PC-9 (cell line): Measurements from ENCODE around the gene CCDC117. TPM values are rescaled to one million over a fixed set of nuclear protein-coding genes. Genes with fewer than 3 reads are reported as not detected.

Source experiments
- BruUV-seq: library from RNA; stranded (reverse); fragments of 400-500 nt; replicated peaks from 2 replicates; lab custom pipeline; 2021; lab: Mats Ljungman, UMichigan
- CTCF ChIA-PET: fragments of 300-600 bp; sonication (Branson Sonifier 250); formaldehyde crosslinking; loops from one replicate; lab custom pipeline; 2022; ENCODE audit warnings: antibody characterized with exemption; lab: Charles Lee
- POLR2A ChIA-PET: fragments of 300-600 bp; sonication (Branson Sonifier 250); formaldehyde crosslinking; loops from one replicate; lab custom pipeline; 2022; ENCODE audit warnings: antibody characterized with exemption; ENCODE audit not compliant: unreplicated experiment; lab: Charles Lee
- DNase-seq, 2 experiments: peaks; one replicate each; pipeline versions ENCODE4 v3.0.0 to v3.0.0-alpha.2; 2015 to 2022; ENCODE audit warnings: mixed read lengths in 1 of 2
- H2AFZ ChIP-seq: fragments of 200-600 bp; sonication (generic); 2 replicates; pipeline ENCODE4 v1.8.1; 2017; ENCODE audit warnings: antibody characterized with exemption
- H3F3A ChIP-seq: fragments of 200-600 bp; sonication (generic); 2 replicates; pipeline ENCODE4 v1.8.1; 2017; ENCODE audit warnings: antibody characterized with exemption, mild to moderate bottlenecking, low read depth; ENCODE audit not compliant: insufficient read depth
- H3K27ac ChIP-seq: fragments of 200-600 bp; sonication (generic); 2 replicates; pipeline ENCODE4 v1.6.1; 2016; ENCODE audit warnings: mixed run types
- H3K27me3 ChIP-seq: fragments of 200-600 bp; sonication (generic); 2 replicates; pipeline ENCODE4 v1.6.1; 2016; ENCODE audit warnings: low read depth, mixed run types; ENCODE audit not compliant: insufficient read depth
- H3K36me3 ChIP-seq: fragments of 200-600 bp; sonication (generic); 2 replicates; pipeline ENCODE4 v1.6.1; 2016; ENCODE audit warnings: low read depth, mixed run types
- H3K4me1 ChIP-seq: fragments of 200-600 bp; sonication (generic); replicated peaks from 2 replicates; pipeline ENCODE4 v1.6.1; 2016; ENCODE audit warnings: mixed run types; ENCODE audit not compliant: insufficient read depth
- H3K4me2 ChIP-seq: fragments of 200-600 bp; sonication (generic); 2 replicates; pipeline ENCODE4 v1.6.1; 2017; ENCODE audit warnings: mixed run types
- H3K4me3 ChIP-seq: fragments of 200-600 bp; sonication (generic); 2 replicates; pipeline ENCODE4 v1.6.1; 2016; ENCODE audit warnings: mixed run types
- H3K79me2 ChIP-seq: fragments of 200-600 bp; sonication (generic); 2 replicates; pipeline ENCODE4 v1.6.1; 2017; ENCODE audit warnings: low read depth, mixed run types
- H3K9me2 ChIP-seq: fragments of 200-600 bp; sonication (generic); 2 replicates; pipeline ENCODE4 v1.8.1; 2017; ENCODE audit warnings: mild to moderate bottlenecking; ENCODE audit not compliant: insufficient read depth
- H3K9me3 ChIP-seq: fragments of 200-600 bp; sonication (generic); 2 replicates; pipeline ENCODE4 v1.8.1; 2016; ENCODE audit warnings: low read depth; ENCODE audit not compliant: insufficient read depth
- H4K20me1 ChIP-seq: fragments of 200-600 bp; sonication (generic); 2 replicates; pipeline ENCODE4 v1.8.1; 2017; ENCODE audit not compliant: insufficient read depth
- CTCF ChIP-seq: fragments of 200-600 bp; sonication (generic); conservative IDR thresholded peaks from 2 replicates; pipeline ENCODE4 v1.6.1; 2017; ENCODE audit warnings: mixed run types, antibody characterized with exemption, mild to moderate bottlenecking, moderate library complexity
- EZH2 ChIP-seq: fragments of 200-600 bp; sonication (generic); IDR thresholded peaks from 2 replicates; pipeline ENCODE4 v1.8.0; 2017; ENCODE audit warnings: antibody characterized with exemption, low read depth
- intact Hi-C: fragments of 100-400 bp; cut with micrococcal nuclease; formaldehyde crosslinking; loops from one replicate; pipeline ENCODE4 v1.10.0; 2022; ENCODE audit not compliant: unreplicated experiment
- total RNA-seq: library from RNA; stranded (reverse); gene quantifications from 2 replicates; pipeline ENCODE4 v1.2.3, GENCODE V29; 2021

Gene CCDC117
- total RNA-seq, 1 experiment from 2014 or later, result 11.4 TPM

- no peaks in the 10 kb centered on the region for H3K9me2 ChIP-seq
- no peak for TF ChIP-seq EZH2
- no peak for TF ChIP-seq CTCF
- no TSS peak for BruUV-seq
- H3K4me1 ChIP-seq, result peaks cover 56% of the 10 kb centered on the region
- no peak overlapping the region for H3K4me3 ChIP-seq
- POLR2A ChIA-PET, result no interaction called here
- no peak overlapping the region for H3K4me2 ChIP-seq
- CTCF ChIA-PET, result interaction anchor here (0.7 kb wide), 1 partner anchor 51 kb away, joined by 11 read pairs; no protein-coding TSS in a partner anchor
- peak overlapping the region; percentile 93 for H3K27ac ChIP-seq
- no peak overlapping the region for H2AFZ ChIP-seq
- no peaks in the 10 kb centered on the region for H3K79me2 ChIP-seq
- intact Hi-C loops, result no loop called here
- no peaks in the 10 kb centered on the region for H3K36me3 ChIP-seq
- DNase-seq, result no peak
- H3F3A ChIP-seq, result peaks cover 41% of the 10 kb centered on the region
- no peaks in the 10 kb centered on the region for H3K9me3 ChIP-seq
- H4K20me1 ChIP-seq, result no peaks in the 10 kb centered on the region
- no peaks in the 10 kb centered on the region for H3K27me3 ChIP-seq
These were observed 44.6 kb downstream of the CCDC117 start for GRCh38 chr22:28817064-28817463.

GRCh38 chr22:28817919-28818859, 45.7 kb downstream of the CCDC117 start:
- Histone ChIP-seq H3K9me3 (no peaks in the 10 kb centered on the region), H4K20me1 (no peaks in the 10 kb centered on the region), H3K4me1 (peaks cover 65% of the 10 kb centered on the region), H3K36me3 (no peaks in the 10 kb centered on the region), H3K4me3 (peak overlapping the region; percentile 15; the same call in 1 of the 2 replicates), H3K27me3 (no peaks in the 10 kb centered on the region), H3K79me2 (no peaks in the 10 kb centered on the region), H3F3A (peaks cover 41% of the 10 kb centered on the region), H3K4me2 (peak overlapping the region; percentile 72), H3K9me2 (no peaks in the 10 kb centered on the region), H3K27ac (peak overlapping the region; percentile 93), H2AFZ (no peak overlapping the region)
- TF ChIP-seq CTCF, result no peak
- no peak for TF ChIP-seq EZH2
- POLR2A ChIA-PET, result interaction anchor here (0.6 to 1.8 kb wide), 3 partner anchors 11 to 26 kb away, joined by 4 to 20 read pairs (median 8); partner anchors contain the start of gene XBP1
- intact Hi-C loops, result loop anchor here (2.0 kb wide), 1 partner anchor 17 kb away; the partner anchor contains the start of gene XBP1
- DNase-seq, result peak; percentile 63 to 94
- no TSS peak for BruUV-seq
- CTCF ChIA-PET, result interaction anchor here (0.7 kb wide), 3 partner anchors 46 to 216 kb away, joined by 3 to 11 read pairs (median 4); no protein-coding TSS in a partner anchor

- no TSS peak for BruUV-seq
- H2AFZ ChIP-seq, result no peak overlapping the region
- TF ChIP-seq CTCF, result no peak
- no peak for TF ChIP-seq EZH2
- H3K9me3 ChIP-seq, result no peaks in the 10 kb centered on the region
- H4K20me1 ChIP-seq, result no peaks in the 10 kb centered on the region
- ChIA-PET POLR2A (interaction anchor here (1.8 kb wide), 1 partner anchor 19 kb away, joined by 20 read pairs; the partner anchor contains the start of gene XBP1), CTCF (no interaction called here)
- peaks cover 54% of the 10 kb centered on the region for H3K4me1 ChIP-seq
- H3K27me3 ChIP-seq, result no peaks in the 10 kb centered on the region
- peak; percentile 26 to 87 for DNase-seq
- peak overlapping the region; percentile 6; the same call in 1 of the 2 replicates for H3K4me3 ChIP-seq
- no peaks in the 10 kb centered on the region for H3K79me2 ChIP-seq
- H3K4me2 ChIP-seq, result peak overlapping the region; percentile 72
- no peaks in the 10 kb centered on the region for H3K9me2 ChIP-seq
- no peaks in the 10 kb centered on the region for H3K36me3 ChIP-seq
- H3K27ac ChIP-seq, result peak overlapping the region; percentile 93
- intact Hi-C loops, result loop anchor here (2.0 kb wide), 1 partner anchor 19 kb away; the partner anchor contains the start of gene XBP1
- peaks cover 38% of the 10 kb centered on the region for H3F3A ChIP-seq
These were observed 47.0 kb downstream of the CCDC117 start for GRCh38 chr22:28819253-28820096.
